Fibroblast of upper back skin (primary cell): Measurements from ENCODE around the gene FRS3.
"Not testable (repeated sequence)": the region's sequence is repeated elsewhere in the genome, so short reads cannot be mapped to it uniquely, and the experiment has no call there.

Source experiments
- DNase-seq: peaks from one replicate; pipeline ENCODE4 v3.0.0-alpha.2; 2013

Gene FRS3, protein sequence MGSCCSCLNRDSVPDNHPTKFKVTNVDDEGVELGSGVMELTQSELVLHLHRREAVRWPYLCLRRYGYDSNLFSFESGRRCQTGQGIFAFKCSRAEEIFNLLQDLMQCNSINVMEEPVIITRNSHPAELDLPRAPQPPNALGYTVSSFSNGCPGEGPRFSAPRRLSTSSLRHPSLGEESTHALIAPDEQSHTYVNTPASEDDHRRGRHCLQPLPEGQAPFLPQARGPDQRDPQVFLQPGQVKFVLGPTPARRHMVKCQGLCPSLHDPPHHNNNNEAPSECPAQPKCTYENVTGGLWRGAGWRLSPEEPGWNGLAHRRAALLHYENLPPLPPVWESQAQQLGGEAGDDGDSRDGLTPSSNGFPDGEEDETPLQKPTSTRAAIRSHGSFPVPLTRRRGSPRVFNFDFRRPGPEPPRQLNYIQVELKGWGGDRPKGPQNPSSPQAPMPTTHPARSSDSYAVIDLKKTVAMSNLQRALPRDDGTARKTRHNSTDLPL

DNA sequence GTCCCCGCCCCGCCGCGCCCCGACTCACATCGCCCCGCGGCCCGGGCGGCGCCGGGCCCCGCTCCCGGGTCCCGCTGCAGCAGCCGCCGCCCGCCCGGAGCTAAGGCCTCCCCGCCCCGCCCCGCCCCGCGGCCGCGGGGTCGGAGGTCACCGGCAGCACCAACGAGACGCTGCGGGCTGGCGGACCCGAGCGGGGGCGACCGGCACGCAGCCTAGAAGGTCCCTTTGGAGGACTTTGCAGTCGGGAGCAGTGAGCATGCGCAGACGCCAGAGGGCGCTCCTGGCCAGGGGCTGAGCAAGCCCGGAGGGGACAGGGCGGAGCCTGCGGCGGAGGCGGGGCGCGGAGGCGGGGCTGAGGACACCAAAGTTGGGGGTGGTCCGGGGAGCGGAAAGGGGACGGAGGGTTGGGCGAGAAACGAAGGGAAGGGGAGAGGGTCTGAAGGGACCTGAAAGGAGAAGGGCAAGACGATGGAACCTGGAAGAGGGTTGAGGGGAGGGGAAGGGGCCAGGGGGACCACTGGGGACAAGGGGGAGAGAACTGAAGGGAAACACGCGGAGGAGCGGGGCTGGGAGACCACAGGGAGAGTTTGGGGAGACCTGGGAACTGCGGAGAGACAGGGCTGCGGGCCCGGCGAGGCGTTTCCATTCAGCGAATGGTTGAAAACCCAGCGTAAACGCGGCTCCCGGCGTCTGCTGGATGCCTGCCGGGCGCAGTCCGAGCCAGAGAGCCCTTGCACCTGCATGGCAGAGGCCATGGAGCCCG, at the start of gene FRS3:
Gene FRS3, minus strand, starts transcription at position 113 of the 763 bp plus-strand sequence. CDS start 2,913 bp downstream, outside the sequence.
- peak; percentile 92 for DNase-seq

DNA sequence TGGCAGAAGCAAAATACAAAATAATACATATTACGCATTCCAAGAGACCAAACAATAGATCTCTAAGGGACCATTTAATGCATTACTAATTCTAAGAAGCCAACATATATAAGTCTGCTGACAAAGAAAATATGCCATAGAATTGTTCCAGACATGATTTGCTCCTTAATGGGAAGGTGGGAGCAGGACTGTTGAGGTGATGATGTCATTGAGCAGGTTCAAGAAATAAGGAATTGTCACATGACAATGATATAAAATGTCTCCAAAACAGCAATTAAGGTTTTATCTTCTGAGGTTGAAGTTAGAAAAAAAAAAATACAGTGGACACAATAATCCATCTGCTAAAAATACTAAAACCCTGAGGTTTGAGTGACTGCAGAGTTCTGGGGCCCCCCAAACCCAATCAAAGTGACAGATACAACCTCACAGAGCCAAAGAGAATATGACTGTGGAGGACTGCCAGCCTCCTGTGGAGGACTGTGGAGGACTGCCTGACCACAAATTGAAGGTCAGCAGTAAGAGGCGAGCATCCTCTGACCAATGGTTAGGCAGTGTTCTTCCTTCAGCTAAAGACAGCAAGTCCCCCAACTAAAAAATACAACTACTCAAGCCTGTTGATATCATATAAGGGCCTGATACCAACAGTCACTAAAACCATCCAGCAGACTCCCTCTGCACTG, 46.8 kb upstream of the FRS3 start:
- DNase-seq, result no peak

DNA sequence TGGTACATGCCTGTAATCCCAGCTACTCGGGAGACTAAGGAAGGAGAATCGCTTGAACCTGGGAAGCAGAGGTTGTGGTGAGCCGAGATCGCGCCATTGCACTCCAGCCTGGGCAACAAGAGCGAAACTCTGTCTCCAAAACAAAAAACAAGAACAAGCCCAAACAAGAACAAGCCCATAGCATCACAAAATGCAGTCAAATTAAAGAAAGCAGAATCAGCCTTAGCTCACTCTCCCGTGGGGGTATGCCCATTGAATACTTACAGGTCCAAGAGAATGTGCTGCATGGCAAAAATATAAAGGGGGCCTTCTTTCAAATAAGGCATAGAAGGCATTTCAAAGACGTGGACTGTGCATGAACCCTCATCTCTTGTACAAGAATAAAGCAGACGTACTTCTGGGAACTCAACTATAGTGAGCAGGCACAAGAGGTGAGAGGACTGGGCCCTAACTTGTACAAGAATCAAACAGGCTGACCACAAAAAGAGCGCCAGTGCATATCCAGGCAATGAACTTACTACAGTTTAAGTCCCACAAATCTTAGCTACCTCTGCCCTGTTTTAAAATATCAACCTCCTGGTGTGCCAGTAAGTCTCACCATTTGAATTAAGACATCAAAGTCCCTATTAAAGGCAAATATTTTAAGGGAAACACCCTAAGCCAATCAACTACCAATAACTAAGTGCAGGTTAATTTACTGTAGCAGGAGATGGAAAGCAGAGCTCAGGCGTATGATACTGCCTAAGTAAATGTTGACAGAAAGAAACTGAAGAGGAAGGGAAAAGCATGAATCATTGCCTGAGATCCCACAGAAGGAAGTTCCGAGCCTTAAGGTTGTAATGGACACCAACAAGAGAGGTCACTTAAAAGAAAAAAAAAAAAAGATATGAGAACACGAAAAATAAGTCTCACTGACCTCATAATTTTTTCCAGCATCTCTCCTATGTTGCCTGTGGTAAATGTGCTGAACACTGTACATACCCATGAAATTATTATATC, 45.2 kb upstream of the FRS3 start:
- no peak for DNase-seq

DNA sequence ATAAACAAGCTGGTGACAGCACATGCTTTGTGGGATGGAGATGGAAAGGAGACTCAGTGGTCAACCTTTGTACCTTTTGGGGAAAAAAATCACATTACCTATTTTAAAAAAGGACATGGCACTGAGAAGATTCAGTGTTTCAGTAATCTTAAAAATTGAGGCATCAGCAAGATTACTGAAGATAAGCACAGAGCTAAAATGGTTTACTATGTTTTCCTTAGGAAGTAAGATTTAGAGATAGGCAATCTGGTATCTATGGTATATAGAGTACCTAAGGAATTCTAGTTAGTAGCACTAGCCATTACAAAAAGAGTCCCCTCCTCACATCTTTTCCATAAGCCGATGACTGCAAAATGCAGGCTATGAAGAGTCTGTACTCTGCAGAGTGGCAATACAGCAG, 43.5 kb upstream of the FRS3 start:
- no peak for DNase-seq

DNA sequence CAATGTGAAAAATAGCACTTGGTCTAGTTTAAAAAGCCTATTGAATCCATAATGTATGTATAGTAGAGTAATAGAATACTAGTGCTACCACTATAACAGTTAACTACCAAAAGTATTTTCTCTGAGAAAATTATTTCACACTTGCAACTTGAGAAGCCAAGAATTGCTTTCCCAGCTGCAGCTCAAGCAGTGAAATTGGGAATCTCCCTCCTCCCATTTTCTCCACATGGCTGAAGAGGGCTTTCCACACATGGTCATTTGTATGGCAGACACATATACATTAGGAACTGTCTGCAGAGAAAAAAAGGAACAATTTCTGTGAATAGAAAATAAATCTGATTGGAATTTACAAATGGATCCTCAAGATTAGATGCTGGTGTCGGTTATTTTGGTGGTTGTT, 42.3 kb upstream of the FRS3 start:
- no peak for DNase-seq

DNA sequence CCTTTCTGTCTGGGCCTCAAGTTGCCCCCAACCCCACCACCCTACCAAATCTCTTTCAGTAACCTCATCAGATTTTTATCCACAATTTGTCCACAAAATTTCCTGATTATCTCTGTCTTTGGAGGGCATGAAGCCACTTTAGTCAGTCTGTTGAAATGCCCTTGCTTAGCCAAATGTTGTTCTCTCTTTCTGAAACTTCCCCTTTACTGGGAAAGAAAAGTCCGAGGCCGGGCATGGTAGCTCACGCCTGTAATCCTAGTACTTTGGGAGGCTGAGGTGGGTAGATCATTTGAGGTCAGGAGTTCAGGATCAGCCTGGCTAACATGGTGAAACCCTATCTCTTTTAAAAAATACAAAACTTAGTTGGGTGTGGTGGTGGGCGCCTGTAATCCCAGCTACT, 41.6 kb upstream of the FRS3 start:
- no peak for DNase-seq

DNA sequence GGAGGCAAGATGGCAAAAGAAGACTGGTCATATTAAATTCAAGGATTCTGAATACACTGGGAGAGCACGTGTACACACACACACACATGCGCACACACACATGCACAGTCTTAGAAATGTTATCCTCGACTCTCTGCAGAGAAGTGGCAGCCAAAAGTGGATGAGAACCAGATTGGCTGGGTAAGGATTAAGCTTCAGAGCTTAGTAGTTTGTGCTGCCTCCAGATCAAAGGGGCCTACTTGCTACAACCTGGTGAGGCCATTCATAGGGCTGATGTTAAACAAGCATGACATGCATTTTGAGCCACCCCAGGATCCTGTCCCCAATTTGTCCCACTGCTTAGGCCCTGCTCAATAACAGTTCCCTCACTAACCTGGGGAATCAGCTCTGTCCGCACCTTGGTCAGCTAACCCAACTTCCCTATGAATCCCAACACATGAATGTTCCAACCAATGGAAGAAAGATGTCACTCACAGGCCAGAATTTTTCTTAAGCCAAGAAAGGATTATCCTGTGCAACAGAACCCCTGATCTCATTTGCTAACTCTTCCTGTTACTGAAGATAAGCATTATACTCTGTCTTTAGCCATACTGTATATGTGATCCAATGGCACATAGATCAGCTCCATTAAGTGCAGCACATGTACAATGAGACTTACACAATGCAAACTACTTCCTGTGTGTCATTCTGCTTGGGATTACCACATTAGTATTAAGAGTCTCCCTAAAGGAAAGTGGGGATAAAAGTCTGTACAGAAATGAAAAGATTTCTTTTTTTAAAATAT, 38.8 kb upstream of the FRS3 start:
- no peak for DNase-seq

DNA sequence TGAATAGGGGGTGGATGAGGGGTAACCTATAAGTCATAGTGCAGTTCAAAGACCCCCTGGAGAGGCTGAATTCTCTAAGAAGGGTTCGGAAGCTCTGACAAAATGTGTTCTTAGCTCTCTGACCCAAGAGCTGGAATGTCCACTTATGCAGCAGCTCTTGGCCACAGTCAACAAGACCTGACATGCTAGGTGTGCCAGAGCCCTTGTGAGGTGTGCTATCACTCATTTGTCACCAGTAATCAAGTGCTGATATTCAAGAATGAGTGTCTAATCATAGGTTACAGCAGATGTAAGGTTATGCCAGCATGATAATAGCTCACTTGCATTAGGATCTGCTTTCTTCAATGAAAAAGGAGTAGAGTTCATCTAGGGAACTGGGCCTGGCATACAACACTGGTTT, 35.9 kb upstream of the FRS3 start:
- no peak for DNase-seq

DNA sequence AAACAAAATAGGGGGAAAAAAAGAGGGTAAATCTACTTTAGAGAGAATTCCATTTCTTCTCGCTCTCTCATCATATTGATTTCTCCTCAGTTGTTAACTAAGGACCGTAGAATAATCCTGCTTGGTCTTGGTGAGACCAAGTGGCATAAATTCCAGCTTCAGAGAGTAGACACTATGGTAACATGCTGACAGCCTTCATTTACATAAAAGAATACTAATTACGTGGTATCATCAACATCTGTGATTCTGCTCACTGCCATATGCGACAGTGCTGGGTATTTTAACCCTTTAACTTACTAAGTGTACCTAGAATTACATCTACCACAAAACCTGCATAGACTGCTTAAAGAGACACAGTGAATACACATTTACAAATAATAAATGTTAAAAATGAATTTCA, 34.9 kb upstream of the FRS3 start:
- DNase-seq, result no peak

DNA sequence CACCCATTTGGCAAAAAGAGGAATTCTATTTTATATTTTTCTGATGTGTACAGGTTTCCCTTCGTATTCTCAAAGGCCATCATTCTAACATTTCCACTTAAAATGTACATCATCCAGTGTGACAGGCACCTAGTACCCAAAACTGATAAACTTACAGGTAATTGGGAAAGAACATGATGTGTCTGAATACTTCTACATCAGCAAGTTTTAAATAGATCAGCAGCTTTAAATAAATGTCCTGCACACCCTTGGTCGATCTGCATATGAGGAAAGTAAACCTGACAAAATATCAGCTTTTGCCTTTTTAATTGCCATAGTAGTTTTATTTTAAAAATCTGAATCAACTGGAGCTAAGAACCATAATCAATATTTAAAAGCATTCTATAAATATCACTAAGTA, 34.3 kb upstream of the FRS3 start:
- no peak for DNase-seq

DNA sequence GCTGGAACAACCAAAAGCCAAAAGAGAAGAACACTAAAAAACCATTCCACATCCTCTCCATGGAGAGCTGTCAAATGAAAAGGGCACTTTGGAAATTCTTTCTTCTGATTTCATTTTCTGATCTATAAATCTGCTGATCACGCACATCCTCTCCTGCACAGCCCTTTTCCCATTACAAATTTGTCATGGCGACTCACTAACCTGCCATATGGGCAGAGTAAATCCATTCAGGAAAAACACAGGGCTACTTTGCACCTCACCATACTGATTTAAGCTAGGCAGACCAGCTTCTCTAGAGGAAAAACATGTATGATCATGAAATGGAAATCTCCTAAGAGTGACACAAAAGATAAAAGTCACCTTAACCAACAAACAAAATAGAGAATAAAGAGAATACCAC, 33.8 kb upstream of the FRS3 start:
- DNase-seq, result no peak

DNA sequence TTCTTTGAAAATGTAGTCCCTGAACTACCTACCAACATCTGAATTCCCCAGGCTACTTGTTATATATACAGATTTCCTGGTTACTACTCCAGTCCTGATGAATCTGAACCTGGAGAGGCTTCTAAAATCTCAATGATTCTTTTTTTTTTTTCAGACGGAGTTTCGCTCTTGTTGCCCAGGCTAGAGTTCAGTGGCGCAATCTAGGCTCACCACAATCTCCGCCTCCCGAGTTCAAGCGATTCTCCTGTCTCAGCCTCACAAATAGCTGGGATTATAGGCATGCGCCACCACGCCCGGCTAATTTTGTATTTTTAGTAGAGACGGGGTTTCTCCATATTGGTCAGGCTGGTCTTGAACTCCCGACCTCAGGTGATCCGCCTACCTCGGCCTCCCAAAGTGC, 32.2 kb upstream of the FRS3 start:
- not testable (repeated sequence) for DNase-seq

DNA sequence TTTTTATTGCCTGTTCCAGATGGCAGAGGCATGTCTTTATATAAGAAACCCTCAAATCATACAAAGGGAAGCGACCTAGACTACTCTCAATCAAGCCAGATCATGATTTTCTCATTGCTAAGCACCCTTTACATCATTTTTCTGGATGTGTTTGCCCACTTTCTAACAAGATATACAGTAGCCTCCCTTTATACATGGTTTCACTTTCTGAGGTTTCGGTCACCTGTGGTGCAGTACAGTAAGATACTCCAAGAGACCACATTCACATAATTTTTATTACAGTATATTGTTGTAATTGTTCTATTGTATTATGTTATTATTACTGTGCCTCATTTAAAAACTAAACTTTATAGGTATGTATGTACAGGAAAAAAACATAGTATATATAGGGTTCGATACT, 31.4 kb upstream of the FRS3 start:
- DNase-seq, result no peak

DNA sequence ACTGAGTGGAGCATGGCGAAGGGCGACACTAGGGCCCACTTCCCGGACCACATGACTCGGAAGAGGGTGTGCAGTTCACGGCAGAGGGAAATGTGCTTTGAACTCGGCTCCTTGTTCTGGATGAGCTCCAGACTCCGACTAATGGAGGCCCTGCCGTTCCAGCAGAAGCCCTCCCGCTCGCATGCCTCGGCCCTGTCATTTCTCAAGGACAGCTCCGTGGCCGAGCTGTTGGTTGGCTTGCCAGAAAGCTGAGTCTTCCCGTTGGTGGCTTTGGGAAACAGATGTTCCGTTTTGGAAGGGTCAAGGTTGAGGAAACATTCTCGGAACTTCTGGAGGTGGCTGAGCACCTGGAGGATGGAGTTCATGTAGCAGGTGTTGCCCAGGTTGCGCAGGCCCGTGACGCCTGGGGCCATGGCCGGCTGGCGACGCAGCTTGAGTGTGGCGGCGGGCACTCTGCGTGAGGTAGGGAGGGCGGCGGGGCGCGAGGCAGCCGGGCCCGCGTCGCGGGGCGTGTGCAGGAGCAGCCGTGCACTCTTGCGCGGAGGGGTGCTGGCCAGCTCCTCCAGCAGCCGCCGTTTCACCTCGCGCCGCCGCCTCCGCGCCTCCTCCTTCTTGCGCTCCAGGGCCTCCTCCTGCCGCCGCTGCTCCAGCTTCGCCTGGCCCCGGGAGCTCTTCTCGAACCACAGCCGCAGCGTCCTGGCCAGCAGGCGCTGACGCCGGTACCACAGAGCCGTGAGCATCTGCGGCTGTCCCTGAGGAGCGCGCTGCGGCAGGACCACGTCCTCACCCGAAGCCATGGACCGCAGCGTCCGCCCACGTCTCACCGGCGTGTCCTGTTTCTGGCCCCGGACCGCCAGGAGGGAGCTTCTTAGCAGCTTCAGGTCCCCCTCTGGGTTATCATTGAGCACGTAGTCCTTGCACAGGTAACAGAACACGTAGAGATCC, 26.4 kb upstream of the FRS3 start:
- DNase-seq, result no peak

DNA sequence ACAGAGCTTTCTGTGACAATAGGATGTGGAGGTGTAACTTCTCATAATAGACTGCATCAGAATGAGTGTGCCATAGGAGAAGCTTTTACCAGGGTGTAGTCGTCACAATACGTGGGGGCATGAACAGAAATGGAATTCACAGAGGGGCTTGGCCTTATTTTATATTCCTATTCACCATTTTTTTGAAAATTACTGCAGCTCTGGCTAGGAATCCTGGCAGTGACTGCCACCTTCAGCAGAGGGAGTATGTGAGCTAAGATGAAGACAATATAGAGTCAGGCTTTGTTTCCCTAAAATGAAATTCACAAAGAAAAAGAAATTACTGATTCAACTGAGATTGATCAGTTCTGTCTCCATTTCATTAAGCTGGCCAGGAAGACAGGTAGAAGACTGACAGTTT, 21.7 kb upstream of the FRS3 start:
- no peak for DNase-seq

DNA sequence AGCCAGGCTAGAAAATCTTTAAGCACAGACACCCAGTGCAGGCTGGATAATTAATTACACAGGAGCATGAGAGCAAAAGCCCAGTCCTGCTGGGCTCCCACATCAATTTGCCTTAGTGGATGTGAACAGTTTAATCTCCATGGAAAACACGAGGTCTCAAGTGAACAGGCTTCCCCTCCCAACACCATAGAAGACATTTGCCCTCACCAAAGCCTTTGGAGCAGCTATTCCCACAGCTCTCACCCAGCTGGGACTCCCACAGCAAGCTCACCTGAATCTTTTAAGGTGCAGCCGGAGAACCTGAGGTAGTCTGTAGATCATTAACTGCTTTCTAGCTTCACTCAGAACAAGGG, 19.8 kb upstream of the FRS3 start:
- no peak for DNase-seq

DNA sequence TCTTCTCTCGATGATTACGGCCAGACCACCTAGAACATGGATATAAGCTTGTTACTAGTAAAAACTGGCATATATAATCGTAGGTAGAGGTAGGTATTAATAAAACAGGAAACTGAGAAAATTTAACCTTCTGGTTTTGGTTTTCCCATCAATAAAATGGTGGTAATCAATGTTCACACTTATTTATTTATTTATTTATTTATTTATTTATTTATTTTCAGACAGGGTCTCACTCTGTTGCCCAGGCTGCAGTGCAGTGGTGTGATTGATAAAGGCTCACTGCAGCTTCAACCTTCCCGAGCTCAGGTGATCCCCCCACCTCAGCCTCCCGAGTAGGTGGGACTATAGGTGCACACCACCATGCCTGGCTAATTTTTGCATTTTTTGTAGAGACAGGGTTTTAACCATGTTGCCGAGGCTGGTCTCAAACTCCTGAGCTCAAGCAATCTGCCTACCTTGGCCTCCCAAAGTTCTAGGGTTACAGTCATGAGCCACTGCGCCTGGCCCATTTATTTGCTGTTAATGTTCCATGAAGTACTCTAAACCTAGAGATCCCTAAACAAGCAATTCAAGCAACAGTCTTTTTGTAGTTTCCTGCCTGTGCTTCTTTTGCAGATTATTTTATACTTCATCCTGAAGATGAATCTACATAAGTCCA, 19.3 kb upstream of the FRS3 start:
- DNase-seq, result no peak

DNA sequence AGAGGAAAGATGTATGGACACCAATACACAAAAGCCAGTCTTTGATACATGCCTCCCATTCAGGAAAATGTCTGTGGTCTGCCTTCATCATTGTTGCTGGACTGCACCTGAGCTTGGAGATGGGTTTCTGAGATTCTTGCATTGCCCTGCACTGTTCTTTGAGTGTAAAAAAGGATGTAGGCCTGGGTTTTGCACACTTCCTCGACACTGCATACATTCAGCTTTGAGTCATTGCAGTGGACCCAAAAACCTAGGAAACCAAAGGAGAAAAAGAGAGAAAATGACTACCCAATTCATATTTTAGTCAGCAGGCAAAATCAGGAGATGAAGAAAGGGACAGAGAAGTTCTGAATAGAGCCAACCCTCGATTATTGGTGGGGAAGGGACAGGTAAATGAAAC, 16.8 kb upstream of the FRS3 start:
- DNase-seq, result no peak

DNA sequence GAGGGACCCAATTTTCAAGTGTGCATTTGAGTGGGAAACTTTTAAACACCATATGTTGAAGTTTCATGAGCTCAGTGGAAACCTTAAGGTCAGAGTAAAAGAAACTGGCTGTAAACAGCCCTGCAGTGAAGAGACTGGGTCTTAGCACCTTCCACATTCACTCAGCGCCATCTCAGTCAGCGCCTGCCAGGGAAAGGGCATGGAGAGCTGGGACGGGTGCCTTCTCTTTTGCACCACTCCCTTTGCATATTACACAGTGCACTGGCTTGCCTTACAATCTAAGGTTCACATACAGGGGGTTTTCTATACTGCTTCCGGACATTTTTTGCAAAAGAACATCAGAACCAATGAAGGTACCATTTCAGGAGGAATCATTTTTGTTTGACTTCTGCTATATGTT, 12.3 kb upstream of the FRS3 start:
- DNase-seq, result no peak

DNA sequence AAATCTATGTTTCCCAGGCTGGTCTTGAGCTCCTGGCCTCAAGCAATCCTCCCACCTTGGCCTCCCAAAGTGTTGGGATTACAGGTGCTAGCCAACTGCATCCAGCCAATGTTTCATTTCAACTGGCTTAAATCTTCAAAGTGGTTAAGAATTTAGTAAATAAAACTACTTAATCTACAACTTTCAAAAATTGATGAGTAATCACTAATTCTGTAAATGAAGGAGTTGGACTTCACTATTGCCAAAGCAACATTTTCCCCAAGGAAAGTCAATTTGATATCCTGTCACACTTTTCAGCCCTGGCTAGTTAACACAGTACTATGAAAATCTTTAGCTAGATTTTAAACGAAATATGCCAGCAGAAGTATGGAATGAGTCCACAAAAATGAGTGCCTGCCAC, 11.6 kb upstream of the FRS3 start:
- DNase-seq, result no peak
